Keratinocyte (primary cell): ENCODE results near the gene SYNE2. TPM values are rescaled to one million over a fixed set of nuclear protein-coding genes. Genes with fewer than 3 reads are reported as not detected.

Experiments used
- DNase-seq: peaks from one replicate; pipeline ENCODE4 v3.0.0-alpha.2; 2011; ENCODE audit warnings: low read depth, missing footprints, low spot score
- FAIRE-seq: peaks from 2 replicates; lab custom pipeline; 2011; peaks lifted over from hg19 to GRCh38; lab: Jason Lieb, UNC
- H2AFZ ChIP-seq: 2 replicates; pipeline ENCODE4 v1.6.0; 2012; ENCODE audit warnings: low read length, control low read depth, inconsistent platforms; ENCODE audit not compliant: control insufficient read depth
- H3K27ac ChIP-seq: 2 replicates; pipeline ENCODE4 v1.5.1; 2011; ENCODE audit warnings: low read length; ENCODE audit not compliant: control insufficient read depth, insufficient read depth
- H3K27me3 ChIP-seq: 3 replicates; pipeline ENCODE4 v1.6.0; 2011; ENCODE audit warnings: low read length; ENCODE audit not compliant: control insufficient read depth, insufficient read depth; ENCODE audit errors: extremely low read depth
- H3K36me3 ChIP-seq, 2 experiments: 2 replicates in 1 of 2; 3 replicates in 1 of 2; pipeline ENCODE4 v1.5.1; 2011; ENCODE audit warnings: low read length in 2 of 2, mild to moderate bottlenecking in 1 of 2; ENCODE audit not compliant: control insufficient read depth in 2 of 2, insufficient read depth in 2 of 2; ENCODE audit errors: extremely low read depth in 1 of 2
- H3K4me1 ChIP-seq: 3 replicates; pipeline ENCODE4 v1.5.1; 2011; ENCODE audit warnings: low read length; ENCODE audit not compliant: control insufficient read depth, insufficient read depth; ENCODE audit errors: extremely low read depth
- H3K4me2 ChIP-seq: 3 replicates; pipeline ENCODE4 v1.6.0; 2011; ENCODE audit warnings: low read depth, low read length; ENCODE audit not compliant: control insufficient read depth, insufficient read depth; ENCODE audit errors: extremely low read depth
- H3K4me3 ChIP-seq, 3 experiments: fragments of 200-600 bp in 1 of 3; sonication (generic) in 1 of 3; 2 replicates in 2 of 3; 3 replicates in 1 of 3; pipeline ENCODE4 v1.5.1; 2011 to 2016; ENCODE audit warnings: low read length in 3 of 3, mild to moderate bottlenecking in 3 of 3, control low read depth in 2 of 3, inconsistent platforms in 1 of 3, low read depth in 1 of 3, mixed read lengths in 1 of 3, mixed run types in 1 of 3, moderate library complexity in 1 of 3; ENCODE audit not compliant: control insufficient read depth in 2 of 3, insufficient read depth in 2 of 3; ENCODE audit errors: extremely low read depth in 1 of 3
- H3K79me2 ChIP-seq: 2 replicates; pipeline ENCODE4 v1.6.0; 2012; ENCODE audit warnings: low read length; ENCODE audit not compliant: control insufficient read depth, insufficient read depth
- H3K9ac ChIP-seq: 3 replicates; pipeline ENCODE4 v1.6.0; 2011; ENCODE audit warnings: low read length; ENCODE audit not compliant: control insufficient read depth, insufficient read depth; ENCODE audit errors: extremely low read depth
- H3K9me1 ChIP-seq: 3 replicates; pipeline ENCODE4 v1.6.0; 2011; ENCODE audit warnings: low read length; ENCODE audit not compliant: control insufficient read depth, insufficient read depth; ENCODE audit errors: extremely low read depth
- H3K9me3 ChIP-seq: 2 replicates; pipeline ENCODE4 v1.5.1; 2012; ENCODE audit warnings: low read depth, low read length; ENCODE audit not compliant: control insufficient read depth
- H4K20me1 ChIP-seq: 3 replicates; pipeline ENCODE4 v1.6.0; 2011; ENCODE audit warnings: low read length; ENCODE audit not compliant: control insufficient read depth, insufficient read depth; ENCODE audit errors: extremely low read depth
- EZH2 ChIP-seq: IDR thresholded peaks from one replicate; pipeline ENCODE4 v1.6.1; 2012; ENCODE audit warnings: inconsistent platforms, mild to moderate bottlenecking, low read length, moderate library complexity
- dilution Hi-C: fragments of 300-500 bp; cut with MboI; formaldehyde crosslinking; loops from one replicate; pipeline ENCODE4 v1.7.0; 2020; ENCODE audit warnings: low sequenced_read_pairs; ENCODE audit not compliant: extremely low pct_ligation_motif_present
- polyA plus RNA-seq, 5 experiments: library from polyadenylated mRNA; depleted of rRNA in 3 of 5; stranded (reverse) in 3 of 5; stranded (forward) in 1 of 5; unstranded in 1 of 5; fragments of >200 nt; gene quantifications; 1 replicate in 1 of 5; 2 replicates in 3 of 5; 3 replicates in 1 of 5; pipeline versions ENCODE4 v1.2.1 to v1.2.3, GENCODE V29; 2011 to 2012; ENCODE audit warnings: missing spikeins in 2 of 5, low read depth in 1 of 5, low replicate concordance in 1 of 5
- TF ChIP-seq, protein P1 (sequence below), 3 experiments: IDR thresholded peaks in 1 of 3; conservative IDR thresholded peaks in 1 of 3; optimal IDR thresholded peaks in 1 of 3; 2 replicates in 2 of 3; 3 replicates in 1 of 3; pipeline versions ENCODE3 to v1.5.1; 2011; ENCODE audit warnings: low read length in 3 of 3, mild to moderate bottlenecking in 3 of 3, moderate library complexity in 2 of 3, control low read depth in 1 of 3, inconsistent platforms in 1 of 3; ENCODE audit not compliant: insufficient read depth in 2 of 3; ENCODE audit errors: extremely low read depth in 1 of 3

Gene SYNE2
- polyA plus RNA-seq, 1 donor (not counting 4 experiments of a cell fraction or from before 2014, with no cell fraction given) = 9.9 TPM

- H3K9ac ChIP-seq = peak overlapping the region; percentile 5
- no peaks in the 10 kb centered on the region for H3K27me3 ChIP-seq
- DNase-seq (no peak), FAIRE-seq (no peak)
- H3K9me1 ChIP-seq = no peaks in the 10 kb centered on the region
- peaks cover 10% of the 10 kb centered on the region for H3K79me2 ChIP-seq
- dilution Hi-C loops = no loop called here
- H3K4me3 ChIP-seq = no peak overlapping the region
- TF ChIP-seq EZH2 = no peak
- TF ChIP-seq, protein P1, sequence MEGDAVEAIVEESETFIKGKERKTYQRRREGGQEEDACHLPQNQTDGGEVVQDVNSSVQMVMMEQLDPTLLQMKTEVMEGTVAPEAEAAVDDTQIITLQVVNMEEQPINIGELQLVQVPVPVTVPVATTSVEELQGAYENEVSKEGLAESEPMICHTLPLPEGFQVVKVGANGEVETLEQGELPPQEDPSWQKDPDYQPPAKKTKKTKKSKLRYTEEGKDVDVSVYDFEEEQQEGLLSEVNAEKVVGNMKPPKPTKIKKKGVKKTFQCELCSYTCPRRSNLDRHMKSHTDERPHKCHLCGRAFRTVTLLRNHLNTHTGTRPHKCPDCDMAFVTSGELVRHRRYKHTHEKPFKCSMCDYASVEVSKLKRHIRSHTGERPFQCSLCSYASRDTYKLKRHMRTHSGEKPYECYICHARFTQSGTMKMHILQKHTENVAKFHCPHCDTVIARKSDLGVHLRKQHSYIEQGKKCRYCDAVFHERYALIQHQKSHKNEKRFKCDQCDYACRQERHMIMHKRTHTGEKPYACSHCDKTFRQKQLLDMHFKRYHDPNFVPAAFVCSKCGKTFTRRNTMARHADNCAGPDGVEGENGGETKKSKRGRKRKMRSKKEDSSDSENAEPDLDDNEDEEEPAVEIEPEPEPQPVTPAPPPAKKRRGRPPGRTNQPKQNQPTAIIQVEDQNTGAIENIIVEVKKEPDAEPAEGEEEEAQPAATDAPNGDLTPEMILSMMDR (optimal IDR thresholded peaks at IDR 0.05 in 1 of 3, IDR thresholded peaks at IDR 0.05 in 1 of 3, conservative IDR thresholded peaks at IDR 0.05 in 1 of 3; ENCODE audit: extremely low read depth in 1 of 3, insufficient read depth in 2 of 3, low read length in 3 of 3) = no peak
- H4K20me1 ChIP-seq = no peaks in the 10 kb centered on the region
- H2AFZ ChIP-seq = peak overlapping the region; percentile 54
- no peaks in the 10 kb centered on the region for H3K9me3 ChIP-seq
- peaks cover 40% of the 10 kb centered on the region for H3K4me1 ChIP-seq
- no peaks in the 10 kb centered on the region for H3K36me3 ChIP-seq
- H3K27ac ChIP-seq = peak overlapping the region; percentile 19
- H3K4me2 ChIP-seq = peak overlapping the region; percentile 59
These were observed 21.4 kb downstream of the SYNE2 start for GRCh38 chr14:63874223-63874622.

GRCh38 chr14:63875311-63875710 lies 22.5 kb downstream of the SYNE2 start:
- H3K4me2 ChIP-seq = peak overlapping the region; percentile 11
- no peak overlapping the region for H2AFZ ChIP-seq
- H3K36me3 ChIP-seq = no peaks in the 10 kb centered on the region
- TF ChIP-seq EZH2 = no peak
- TF ChIP-seq, protein P1 (optimal IDR thresholded peaks at IDR 0.05 in 1 of 3, IDR thresholded peaks at IDR 0.05 in 1 of 3, conservative IDR thresholded peaks at IDR 0.05 in 1 of 3; ENCODE audit: extremely low read depth in 1 of 3, insufficient read depth in 2 of 3, low read length in 3 of 3) = no peak
- H3K27me3 ChIP-seq = no peaks in the 10 kb centered on the region
- dilution Hi-C loops = no loop called here
- H3K9me1 ChIP-seq = no peaks in the 10 kb centered on the region
- peaks cover 33% of the 10 kb centered on the region for H3K4me1 ChIP-seq
- peak; percentile 87 for FAIRE-seq
- DNase-seq = no peak
- peak overlapping the region; percentile 26 for H3K9ac ChIP-seq
- no peaks in the 10 kb centered on the region for H4K20me1 ChIP-seq
- no peak overlapping the region for H3K4me3 ChIP-seq
- H3K9me3 ChIP-seq = no peaks in the 10 kb centered on the region
- H3K79me2 ChIP-seq = peaks cover 6% of the 10 kb centered on the region
- peak overlapping the region; percentile 42 for H3K27ac ChIP-seq
